SU-DHL-6 (cell line): Measurements from ENCODE around the gene GSTA1.
A peak's percentile ranks its signal among the peaks of the same experiment; 100 is the strongest.
"Not testable (repeated sequence)": the region's sequence is repeated elsewhere in the genome, so short reads cannot be mapped to it uniquely, and the experiment has no call there.

Source experiments
- H2AFZ ChIP-seq: fragments of 200-600 bp; sonication (generic); 2 replicates; pipeline ENCODE4 v1.6.1; 2014; ENCODE audit warnings: low read depth, mild to moderate bottlenecking, moderate library complexity, mixed read lengths, antibody characterized with exemption, low read length; ENCODE audit not compliant: severe bottlenecking
- H3F3A ChIP-seq: fragments of 200-600 bp; shearing (Covaris generic); 2 replicates; pipeline ENCODE4 v1.6.0; 2016; ENCODE audit warnings: antibody characterized with exemption, mild to moderate bottlenecking; ENCODE audit not compliant: insufficient read depth
- H3K27ac ChIP-seq: fragments of 200-600 bp; sonication (generic); 2 replicates; pipeline ENCODE4 v1.5.1; 2016; ENCODE audit warnings: low read depth, mild to moderate bottlenecking, low read length, moderate library complexity, mixed read lengths
- H3K27me3 ChIP-seq: fragments of 200-600 bp; sonication (generic), shearing (Covaris generic); 2 replicates; pipeline ENCODE4 v1.6.0; 2014; ENCODE audit warnings: mild to moderate bottlenecking, low read length
- H3K36me3 ChIP-seq: fragments of 200-600 bp; sonication (generic); 2 replicates; pipeline ENCODE4 v1.6.1; 2014; ENCODE audit warnings: mild to moderate bottlenecking, low read length, mixed read lengths
- H3K4me2 ChIP-seq: fragments of 300-600, 200-600 bp; shearing (Covaris generic), sonication (generic); 2 replicates; pipeline ENCODE4 v1.6.0; 2014; ENCODE audit warnings: low read length, low read depth, mild to moderate bottlenecking; ENCODE audit not compliant: poor library complexity, severe bottlenecking
- H3K4me3 ChIP-seq: fragments of 200-600 bp; sonication (generic); 2 replicates; pipeline ENCODE4 v1.5.1; 2014; ENCODE audit warnings: antibody characterized with exemption, low read length, mild to moderate bottlenecking, mixed read lengths; ENCODE audit not compliant: insufficient read depth, poor library complexity, severe bottlenecking
- H3K79me2 ChIP-seq: fragments of 200-600 bp; sonication (generic); 2 replicates; pipeline ENCODE4 v1.6.1; 2014; ENCODE audit warnings: mild to moderate bottlenecking, low read length, moderate library complexity; ENCODE audit not compliant: insufficient read depth
- H3K9ac ChIP-seq: fragments of 200-600 bp; sonication (generic); 2 replicates; pipeline ENCODE4 v1.7.0; 2014; ENCODE audit warnings: mild to moderate bottlenecking, low read length
- H3K9me2 ChIP-seq: fragments of 200-600 bp; sonication (generic); replicated peaks from 2 replicates; pipeline ENCODE4 v1.6.1; 2014; ENCODE audit warnings: low read length; ENCODE audit not compliant: insufficient read depth
- H3K9me3 ChIP-seq: fragments of 200-600 bp; sonication (generic); 2 replicates; pipeline ENCODE4 v1.6.1; 2014; ENCODE audit warnings: low read length, mixed read lengths; ENCODE audit not compliant: insufficient read depth
- H4K20me1 ChIP-seq: fragments of 200-600 bp; sonication (generic); 2 replicates; pipeline ENCODE4 v1.6.1; 2014; ENCODE audit warnings: low read depth, mild to moderate bottlenecking, antibody characterized with exemption, low read length, moderate library complexity, mixed read lengths
- EZH2phosphoT487 ChIP-seq: fragments of 200-600 bp; sonication (generic), shearing (Covaris generic); conservative IDR thresholded peaks from 2 replicates; pipeline ENCODE4 v1.6.1; 2018; ENCODE audit warnings: mild to moderate bottlenecking, antibody characterized with exemption, low read length, moderate library complexity, mixed read lengths
- TF ChIP-seq, protein P1 (sequence below): fragments of 200-600 bp; sonication (generic); IDR thresholded peaks from one replicate; pipeline ENCODE4 v1.5.1; 2017; ENCODE audit warnings: antibody characterized with exemption, mild to moderate bottlenecking, low read length, moderate library complexity; ENCODE audit not compliant: insufficient read depth, poor library complexity, severe bottlenecking

The GSTA1 gene

GRCh38 chr6:52821842-52822241 is 18.2 kb upstream of the GSTA1 start:
- no peak overlapping the region for H3K4me2 ChIP-seq
- TF ChIP-seq EZH2phosphoT487: no peak
- TF ChIP-seq, protein P1, sequence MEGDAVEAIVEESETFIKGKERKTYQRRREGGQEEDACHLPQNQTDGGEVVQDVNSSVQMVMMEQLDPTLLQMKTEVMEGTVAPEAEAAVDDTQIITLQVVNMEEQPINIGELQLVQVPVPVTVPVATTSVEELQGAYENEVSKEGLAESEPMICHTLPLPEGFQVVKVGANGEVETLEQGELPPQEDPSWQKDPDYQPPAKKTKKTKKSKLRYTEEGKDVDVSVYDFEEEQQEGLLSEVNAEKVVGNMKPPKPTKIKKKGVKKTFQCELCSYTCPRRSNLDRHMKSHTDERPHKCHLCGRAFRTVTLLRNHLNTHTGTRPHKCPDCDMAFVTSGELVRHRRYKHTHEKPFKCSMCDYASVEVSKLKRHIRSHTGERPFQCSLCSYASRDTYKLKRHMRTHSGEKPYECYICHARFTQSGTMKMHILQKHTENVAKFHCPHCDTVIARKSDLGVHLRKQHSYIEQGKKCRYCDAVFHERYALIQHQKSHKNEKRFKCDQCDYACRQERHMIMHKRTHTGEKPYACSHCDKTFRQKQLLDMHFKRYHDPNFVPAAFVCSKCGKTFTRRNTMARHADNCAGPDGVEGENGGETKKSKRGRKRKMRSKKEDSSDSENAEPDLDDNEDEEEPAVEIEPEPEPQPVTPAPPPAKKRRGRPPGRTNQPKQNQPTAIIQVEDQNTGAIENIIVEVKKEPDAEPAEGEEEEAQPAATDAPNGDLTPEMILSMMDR: no peak

DNA sequence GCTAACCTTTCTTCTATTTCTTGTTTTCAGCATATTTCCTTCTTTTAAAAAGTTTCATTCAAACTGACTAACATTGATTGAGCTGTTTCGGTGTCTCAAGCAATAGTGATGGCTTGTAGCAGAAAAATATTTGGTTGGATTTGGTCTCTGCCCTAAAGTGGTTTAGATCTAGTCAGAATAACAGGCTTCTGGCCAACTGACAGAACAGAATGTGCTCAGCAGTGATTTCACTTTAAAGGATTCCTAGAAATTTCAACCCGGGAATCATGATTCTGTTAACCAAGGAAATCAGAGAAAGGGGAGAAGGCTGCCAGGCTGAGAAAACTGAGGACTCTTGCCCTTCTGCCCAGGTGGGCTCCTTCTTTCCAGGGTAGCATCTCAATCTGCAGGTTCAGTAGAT is 16.6 kb upstream of the GSTA1 start:
- Histone ChIP-seq H3K4me2 (no peak overlapping the region), H3K9ac (no peak overlapping the region), H3K27ac (no peak overlapping the region), H3K36me3 (no peaks in the 10 kb centered on the region), H3K79me2 (no peaks in the 10 kb centered on the region), H2AFZ (no peak overlapping the region), H3F3A (no peaks in the 10 kb centered on the region), H3K4me3 (no peak overlapping the region), H3K27me3 (no peaks in the 10 kb centered on the region), H3K9me2 (no peaks in the 10 kb centered on the region), H3K9me3 (no peaks in the 10 kb centered on the region), H4K20me1 (no peaks in the 10 kb centered on the region)
- TF ChIP-seq, protein P1: no peak
- no peak for TF ChIP-seq EZH2phosphoT487

More at GRCh38 chr6:52821842-52822241, 18.2 kb upstream of the GSTA1 start:
- Histone ChIP-seq H3K27ac (no peak overlapping the region), H3K27me3 (no peaks in the 10 kb centered on the region), H3K9ac (no peak overlapping the region), H4K20me1 (no peaks in the 10 kb centered on the region), H3K36me3 (no peaks in the 10 kb centered on the region), H3K9me3 (no peaks in the 10 kb centered on the region), H3K4me3 (no peak overlapping the region), H3K79me2 (no peaks in the 10 kb centered on the region), H2AFZ (no peak overlapping the region), H3K9me2 (no peaks in the 10 kb centered on the region), H3F3A (no peaks in the 10 kb centered on the region)

DNA sequence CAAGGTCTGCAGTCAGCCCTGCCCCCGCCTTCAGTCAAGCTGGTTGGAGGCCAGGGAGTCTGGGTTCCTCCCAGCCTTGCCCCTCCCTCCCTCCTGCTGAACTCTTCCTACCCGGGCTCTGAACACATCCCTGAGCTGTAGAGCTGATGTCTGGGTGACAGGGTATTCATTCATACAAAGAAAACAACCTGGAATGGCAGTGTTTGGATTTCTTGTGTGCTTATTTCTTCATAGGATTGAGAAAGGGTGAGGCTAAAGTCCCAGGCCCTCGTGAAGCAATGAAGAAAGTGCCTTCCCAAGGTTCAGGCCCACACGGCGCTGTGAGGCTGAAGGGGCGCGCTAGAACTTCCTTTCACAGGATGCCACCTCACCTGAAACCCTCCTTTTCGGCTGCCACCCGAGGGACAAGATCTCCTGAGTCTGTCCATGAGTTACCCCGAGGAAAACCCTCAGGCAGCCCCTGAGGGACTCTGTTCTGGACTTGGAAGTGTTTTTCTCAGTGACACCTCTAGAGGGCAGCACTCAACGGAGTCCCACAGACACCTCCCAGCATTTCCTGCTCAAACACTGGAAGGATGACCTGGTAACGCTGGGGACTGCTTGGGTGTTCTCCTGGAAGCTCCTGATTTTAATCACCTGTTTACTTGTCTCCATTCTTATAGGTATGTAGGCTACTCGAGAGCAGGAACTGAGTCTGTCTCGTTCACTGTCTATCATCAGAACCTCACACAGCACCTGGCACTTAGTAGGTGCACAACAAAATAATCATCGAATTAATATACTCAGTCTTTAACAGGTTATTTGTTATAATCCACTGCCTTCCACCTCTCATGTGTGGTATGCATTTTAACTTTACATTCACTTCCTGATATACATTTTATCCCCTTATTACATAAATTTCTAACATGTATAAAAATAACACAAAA is 11.8 kb upstream of the GSTA1 start:
- Histone ChIP-seq H3K9ac (no peak overlapping the region), H3K4me3 (no peak overlapping the region)

GRCh38 chr6:52814545-52814944 is 10.9 kb upstream of the GSTA1 start:
- H3K9me2 ChIP-seq, H3K4me2 ChIP-seq, H3K4me3 ChIP-seq, H3K27me3 ChIP-seq, H3K36me3 ChIP-seq, H4K20me1 ChIP-seq, H3K79me2 ChIP-seq, H3K9me3 ChIP-seq, H2AFZ ChIP-seq, H3F3A ChIP-seq, H3K27ac ChIP-seq, H3K9ac ChIP-seq: not testable (repeated sequence)

More for the DNA sequence above, 11.8 kb upstream of the GSTA1 start:
- Histone ChIP-seq H3K27me3 (no peaks in the 10 kb centered on the region), H3K4me2 (no peak overlapping the region), H2AFZ (no peak overlapping the region), H3K36me3 (no peaks in the 10 kb centered on the region), H3K9me3 (no peaks in the 10 kb centered on the region), H3F3A (no peaks in the 10 kb centered on the region), H4K20me1 (no peaks in the 10 kb centered on the region), H3K79me2 (no peaks in the 10 kb centered on the region), H3K27ac (no peak overlapping the region), H3K9me2 (no peaks in the 10 kb centered on the region)
- TF ChIP-seq, protein P1: peak; percentile 97
- no peak for TF ChIP-seq EZH2phosphoT487

DNA sequence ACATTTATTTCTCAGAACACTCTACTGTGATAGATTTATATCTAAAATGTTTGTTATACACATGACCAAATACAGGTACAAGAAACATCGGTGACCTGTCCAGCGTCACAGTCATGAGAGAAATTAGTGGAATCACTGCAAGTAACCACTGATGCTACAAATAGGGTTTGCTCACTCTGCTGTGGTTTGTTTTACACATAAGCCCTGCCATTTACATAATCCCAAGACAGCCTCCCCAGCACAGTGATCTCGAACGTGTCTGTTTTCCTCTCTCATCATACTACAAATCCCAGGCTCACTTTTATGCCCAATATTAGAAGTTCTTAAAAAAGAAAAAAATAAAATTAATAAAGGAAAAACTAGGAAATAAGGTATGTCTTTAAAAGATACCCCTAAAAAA is 6.2 kb upstream of the GSTA1 start:
- H3K27me3 ChIP-seq, H3K9ac ChIP-seq, H3K79me2 ChIP-seq, H3K27ac ChIP-seq, H3K36me3 ChIP-seq, H3K4me2 ChIP-seq, H3K9me2 ChIP-seq, H3K9me3 ChIP-seq, H2AFZ ChIP-seq, H3K4me3 ChIP-seq, H3F3A ChIP-seq, H4K20me1 ChIP-seq: not testable (repeated sequence)
